ENCODE data around the gene NBEAL2.

NBEAL2 gene

GRCh38 chr3:46986782-46987310 is 7.4 kb downstream of the NBEAL2 start:
- DNase-seq, result no peak

- no peak for DNase-seq
Measured at GRCh38 chr3:46987319-46987742, 7.9 kb downstream of the NBEAL2 start.

GRCh38 chr3:46987743-46988401 is 8.4 kb downstream of the NBEAL2 start:
- DNase-seq, result peak; percentile 68 to 74

GRCh38 chr3:46988616-46989015 is 9.2 kb downstream of the NBEAL2 start:
- DNase-seq, result no peak

- no peak for DNase-seq
Measured at GRCh38 chr3:46989146-46989810, 9.8 kb downstream of the NBEAL2 start.

- no peak for DNase-seq
Measured at GRCh38 chr3:46990573-46991374, 11.3 kb downstream of the NBEAL2 start.

GRCh38 chr3:46991406-46992165 is 12.1 kb downstream of the NBEAL2 start:
- no peak for DNase-seq

GRCh38 chr3:46992231-46992630 is 12.8 kb downstream of the NBEAL2 start:
- DNase-seq, result no peak

- no peak for DNase-seq
Measured at GRCh38 chr3:46993292-46993691, 13.8 kb downstream of the NBEAL2 start.

GRCh38 chr3:46993986-46994385 is 14.5 kb downstream of the NBEAL2 start:
- no peak for DNase-seq

- DNase-seq, result no peak
Measured at GRCh38 chr3:46994801-46995731, 15.6 kb downstream of the NBEAL2 start.

- DNase-seq, result no peak
Measured at GRCh38 chr3:46995901-46996562, 16.6 kb downstream of the NBEAL2 start.

- no peak for DNase-seq
Measured at GRCh38 chr3:46996689-46997452, 17.4 kb downstream of the NBEAL2 start.

- DNase-seq, result no peak
Measured at GRCh38 chr3:46997453-46998091, 18.1 kb downstream of the NBEAL2 start.

- peak; percentile 66 to 70 for DNase-seq
Measured at GRCh38 chr3:46998121-46998851, 18.8 kb downstream of the NBEAL2 start.

GRCh38 chr3:46998852-46999515 is 19.5 kb downstream of the NBEAL2 start:
- DNase-seq, result no peak

GRCh38 chr3:46999516-47000197 is 20.2 kb downstream of the NBEAL2 start:
- DNase-seq, result no peak

Measured in stimulated activated CD4-positive, alpha-beta T cell treated with anti-CD3 and anti-CD28 coated beads, Interleukin-2, amount 100 ng/mL, for 48 hours (primary cell).